GM19043 (cell line): ENCODE data around the gene FAM98C.
"Not testable (repeated sequence)": the region's sequence is repeated elsewhere in the genome, so short reads cannot be mapped to it uniquely, and the experiment has no call there.

Source experiments
- ATAC-seq: cut with Tn5 transposase; IDR thresholded peaks from one replicate; pipeline ENCODE4 v1.9.1; 2021; ENCODE audit warnings: low read depth; ENCODE audit not compliant: unreplicated experiment

The FAM98C gene

GRCh38 chr19:38402967-38403674, at the start of gene FAM98C:
Gene FAM98C, plus strand, starts transcription at chr19:38403093. Its CDS starts 61 bp downstream, at chr19:38403154.
- ATAC-seq, result peak; percentile 87

- no peak for ATAC-seq
Observed at GRCh38 chr19:38355728-38356725, 46.9 kb upstream of the FAM98C start.

DNA sequence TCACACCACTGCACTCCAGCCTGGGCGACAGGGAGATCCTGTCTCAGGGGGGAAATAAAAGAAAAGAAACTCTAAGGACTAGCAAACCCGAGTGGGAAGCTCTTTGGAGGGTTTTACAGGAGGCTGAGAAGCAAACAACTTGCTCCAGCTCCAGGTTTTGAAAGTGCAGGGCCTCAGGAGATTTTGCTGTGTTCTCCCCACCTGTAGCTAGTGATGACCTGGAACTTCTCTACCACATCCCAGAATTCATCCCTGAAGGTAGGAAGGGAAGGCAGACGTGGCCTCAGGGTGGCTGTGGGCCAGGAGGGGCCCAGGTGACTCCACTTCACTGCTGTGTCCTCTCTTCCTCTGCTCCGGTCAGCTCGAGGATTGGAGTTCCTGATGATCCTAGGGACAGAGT, 44.8 kb upstream of the FAM98C start:
- ATAC-seq, result no peak

DNA sequence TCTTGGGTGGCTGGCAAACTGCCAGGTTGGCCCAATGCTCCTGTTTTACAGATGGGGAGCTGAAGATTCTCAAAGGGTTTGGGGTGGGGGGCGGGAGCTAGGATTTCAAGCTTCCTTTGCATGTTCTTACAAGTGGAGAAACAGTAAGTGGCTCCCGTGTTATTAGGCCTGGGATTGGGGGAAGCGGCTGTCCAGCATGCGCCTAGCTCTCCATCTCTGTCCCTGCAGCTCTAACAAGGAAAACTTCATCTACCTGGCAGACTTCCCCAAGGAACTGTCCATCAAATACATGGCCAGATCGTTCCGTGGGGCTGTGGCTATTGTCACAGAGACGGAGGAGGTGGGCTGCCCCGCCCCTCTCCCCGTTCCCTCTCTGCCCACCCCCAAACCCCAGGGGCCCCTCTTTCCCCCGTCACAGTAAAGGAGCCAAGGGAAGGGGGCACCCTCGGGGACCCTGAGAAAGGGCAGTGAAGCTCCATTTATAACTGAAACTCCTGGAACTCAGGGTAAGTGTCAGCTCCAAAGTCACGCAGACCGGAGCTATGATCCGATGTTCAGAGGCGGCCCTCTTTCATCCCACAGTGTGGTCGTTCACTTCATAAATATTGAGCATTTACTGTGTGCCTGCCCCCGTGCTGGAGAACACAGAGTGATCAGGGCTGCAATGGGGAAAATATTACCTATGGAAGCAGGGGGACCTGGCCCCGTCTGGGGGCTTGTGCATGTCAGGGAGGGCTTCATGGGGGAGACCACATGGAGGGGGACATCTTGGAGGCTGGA, 43.5 kb upstream of the FAM98C start:
- ATAC-seq, result no peak

DNA sequence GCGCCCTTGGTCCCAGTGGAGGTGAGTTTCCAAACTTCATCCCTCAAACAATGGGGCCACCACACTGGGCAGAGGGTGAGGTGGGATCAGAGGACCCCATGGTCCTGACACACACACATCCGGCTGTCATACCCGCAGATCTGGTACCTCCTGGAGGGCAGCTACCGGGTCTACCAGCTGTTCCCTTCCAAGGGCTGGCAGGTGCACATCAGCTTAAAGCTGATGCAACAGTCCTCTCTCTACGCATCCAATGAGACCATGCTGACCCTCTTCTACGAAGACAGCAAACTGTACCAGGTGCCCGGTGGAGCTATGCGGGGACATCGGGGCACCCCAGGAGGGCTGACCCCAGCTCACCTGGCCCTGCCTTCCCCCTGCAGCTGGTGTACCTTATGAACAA, 42.5 kb upstream of the FAM98C start:
- no peak for ATAC-seq

- no peak for ATAC-seq
Observed at GRCh38 chr19:38360839-38361631, 41.9 kb upstream of the FAM98C start.

DNA sequence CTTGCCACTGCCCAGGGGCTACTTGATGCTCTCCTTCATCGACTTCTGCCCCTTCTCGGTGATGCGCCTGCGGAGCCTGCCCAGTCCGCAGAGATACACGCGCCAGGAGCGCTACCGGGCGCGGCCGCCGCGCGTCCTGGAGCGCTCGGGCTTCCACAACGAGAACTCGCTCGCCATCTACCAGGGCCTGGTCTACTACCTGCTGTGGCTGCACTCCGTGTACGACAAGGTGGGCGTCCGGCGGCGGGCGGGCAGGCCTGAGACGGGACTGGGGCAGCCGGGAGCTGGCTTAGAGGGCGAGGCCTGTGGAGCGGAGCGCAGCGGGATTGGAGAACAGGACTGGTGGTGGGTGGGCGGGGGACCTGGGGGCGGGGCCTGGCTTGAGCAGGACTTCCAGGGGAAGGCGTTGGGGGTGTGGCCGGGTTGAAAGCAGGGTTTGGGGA, 41.2 kb upstream of the FAM98C start:
- no peak for ATAC-seq

GRCh38 chr19:38362076-38362945, 40.6 kb upstream of the FAM98C start:
- no peak for ATAC-seq

- not testable (repeated sequence) for ATAC-seq
Observed at GRCh38 chr19:38362946-38363688, 39.8 kb upstream of the FAM98C start.

DNA sequence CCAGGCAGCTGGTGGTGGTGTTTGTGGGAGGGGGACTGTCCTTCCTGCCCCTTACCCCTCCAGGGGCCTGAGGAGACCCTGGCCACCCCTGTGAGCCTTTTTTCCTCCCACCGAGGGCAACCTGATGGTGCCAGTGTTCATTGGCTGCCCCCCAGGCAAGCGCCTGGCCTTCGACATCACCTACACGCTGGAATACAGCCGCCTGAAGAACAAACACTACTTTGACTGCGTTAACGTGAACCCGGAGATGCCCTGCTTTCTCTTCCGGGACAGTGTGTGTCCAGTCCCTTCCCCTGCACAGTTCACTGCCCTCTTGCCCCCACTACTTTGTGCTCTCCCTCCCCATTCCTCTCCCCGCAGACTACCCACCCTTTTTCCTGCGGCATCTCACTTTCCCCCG, 35.9 kb upstream of the FAM98C start:
- ATAC-seq, result no peak

DNA sequence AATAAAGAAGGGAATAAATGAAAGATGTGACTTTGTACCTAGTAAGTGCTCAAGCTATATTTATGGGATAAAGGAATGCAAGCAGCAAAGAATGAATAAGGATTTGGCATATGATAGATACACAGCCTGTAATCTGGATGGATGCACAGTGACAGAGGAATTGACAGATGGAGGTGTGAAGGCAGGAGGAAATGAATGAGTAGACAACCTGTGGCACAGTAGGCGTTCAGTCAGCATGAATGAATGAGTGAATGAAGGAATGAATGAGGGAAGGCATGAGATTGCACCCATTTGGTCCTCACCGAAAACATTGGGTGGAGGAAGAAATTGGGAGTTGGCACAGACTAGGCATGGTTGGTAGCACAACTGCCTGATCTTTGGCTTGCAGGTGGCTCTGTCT, 33.3 kb upstream of the FAM98C start:
- ATAC-seq, result no peak

DNA sequence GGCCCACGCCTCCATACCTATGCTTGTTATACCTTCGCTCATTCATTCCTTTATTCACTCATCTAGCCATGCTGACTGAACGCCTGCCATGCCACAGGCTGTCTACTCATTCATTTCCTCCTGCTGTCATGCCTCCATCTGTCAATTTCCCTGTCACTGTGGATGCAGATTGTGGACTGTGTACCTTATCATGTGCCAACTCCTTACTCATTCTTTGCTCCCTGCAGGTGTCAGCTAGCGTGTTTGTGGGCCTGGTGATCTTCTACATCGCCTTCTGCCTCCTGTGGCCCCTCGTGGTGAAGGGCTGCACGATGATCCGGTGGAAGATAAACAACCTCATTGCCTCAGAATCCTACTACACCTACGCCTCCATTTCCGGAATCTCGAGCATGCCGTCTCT, 32.6 kb upstream of the FAM98C start:
- no peak for ATAC-seq

- ATAC-seq, result no peak
Observed at GRCh38 chr19:38371081-38371480, 31.8 kb upstream of the FAM98C start.

DNA sequence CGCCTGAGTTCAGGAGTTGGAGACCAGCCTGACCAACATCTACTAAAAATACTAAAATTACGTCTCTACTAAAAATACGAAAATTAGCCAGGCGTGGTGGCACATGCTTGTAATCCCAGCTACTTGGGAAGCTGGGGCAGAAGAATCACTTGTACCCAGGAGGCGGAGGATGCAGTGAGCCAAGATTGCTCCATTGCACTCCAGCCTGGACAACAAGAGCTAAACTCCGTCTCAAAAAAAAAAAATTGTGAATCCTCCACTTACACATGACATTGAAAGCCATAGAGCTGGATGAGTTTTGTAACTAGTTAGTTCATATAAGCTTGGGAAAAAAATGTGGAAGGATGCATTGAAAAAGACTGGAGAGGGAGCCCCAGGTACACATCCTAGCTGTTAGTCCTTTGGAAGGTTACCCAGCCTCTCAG, 29.0 kb upstream of the FAM98C start:
- ATAC-seq, result no peak

- peak; percentile 95 for ATAC-seq
Observed at GRCh38 chr19:38374332-38375097, 28.4 kb upstream of the FAM98C start, which contains the start of gene PSMD8. Gene PSMD8, plus strand, starts transcription at chr19:38374571. Its CDS starts 31 bp downstream, at chr19:38374602.

DNA sequence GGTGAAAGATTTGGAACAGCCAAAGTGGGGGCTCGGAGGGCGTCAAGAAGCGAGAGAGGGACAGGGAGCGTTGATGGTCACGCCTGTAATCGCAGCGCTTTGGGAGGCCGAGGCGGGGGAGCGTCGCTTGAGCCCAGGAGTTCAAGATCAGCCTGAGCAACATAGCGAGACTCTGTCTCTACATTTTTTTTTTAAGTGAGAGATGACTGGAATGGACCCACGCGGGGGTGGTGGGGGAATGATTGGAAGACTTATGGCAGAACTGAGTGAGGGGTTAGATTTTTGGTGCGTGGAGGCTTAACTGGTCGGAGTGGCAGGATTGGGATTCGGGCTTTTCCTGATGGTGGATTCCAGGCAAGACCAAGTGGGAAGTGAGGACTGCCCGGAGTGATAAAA, 27.8 kb upstream of the FAM98C start:
- ATAC-seq, result no peak

- no peak for ATAC-seq
Observed at GRCh38 chr19:38375748-38376147, 27.1 kb upstream of the FAM98C start.
